COLO668 (cell line): Measurements from ENCODE around the gene AGBL3.
"Not testable (repeated sequence)": the region's sequence is repeated elsewhere in the genome, so short reads cannot be mapped to it uniquely, and the experiment has no call there.

Experiments
- DNase-seq: peaks from one replicate; lab custom pipeline; 2025; ENCODE audit not compliant: unreplicated experiment; lab: John Stamatoyannopoulos, UW

Gene AGBL3

GRCh38 chr7:135074096-135074495 lies 87.8 kb downstream of the AGBL3 start:
- DNase-seq, result no peak

- DNase-seq, result no peak
Measured at GRCh38 chr7:135074531-135074930, 88.2 kb downstream of the AGBL3 start.

GRCh38 chr7:135075716-135076115 lies 89.4 kb downstream of the AGBL3 start:
- DNase-seq, result no peak

- no peak for DNase-seq
Measured at GRCh38 chr7:135076882-135077281, 90.6 kb downstream of the AGBL3 start.

- no peak for DNase-seq
Measured at GRCh38 chr7:135077642-135078041, 91.3 kb downstream of the AGBL3 start.

- DNase-seq, result no peak
Measured at GRCh38 chr7:135078051-135078450, 91.7 kb downstream of the AGBL3 start.

- no peak for DNase-seq
Measured at GRCh38 chr7:135079068-135079467, 92.8 kb downstream of the AGBL3 start.

GRCh38 chr7:135083005-135083404 lies 96.7 kb downstream of the AGBL3 start:
- no peak for DNase-seq

GRCh38 chr7:135088566-135088965 lies 102.3 kb downstream of the AGBL3 start:
- no peak for DNase-seq

- DNase-seq, result no peak
Measured at GRCh38 chr7:135091717-135092116, 105.4 kb downstream of the AGBL3 start.

GRCh38 chr7:135094472-135095237 lies 108.3 kb downstream of the AGBL3 start:
- no peak for DNase-seq

GRCh38 chr7:135095450-135095849 lies 109.1 kb downstream of the AGBL3 start:
- DNase-seq, result no peak

- DNase-seq, result no peak
Measured at GRCh38 chr7:135098391-135098790, 112.1 kb downstream of the AGBL3 start.

GRCh38 chr7:135100856-135101255 lies 114.5 kb downstream of the AGBL3 start:
- no peak for DNase-seq

GRCh38 chr7:135102372-135102771 lies 116.1 kb downstream of the AGBL3 start:
- DNase-seq, result no peak

GRCh38 chr7:135109562-135109961 lies 123.3 kb downstream of the AGBL3 start:
- no peak for DNase-seq

- DNase-seq, result no peak
Measured at GRCh38 chr7:135109976-135110375, 123.7 kb downstream of the AGBL3 start.

- DNase-seq, result no peak
Measured at GRCh38 chr7:135111379-135111778, 125.1 kb downstream of the AGBL3 start.

- DNase-seq, result no peak
Measured at GRCh38 chr7:135114622-135115021, 128.3 kb downstream of the AGBL3 start.

GRCh38 chr7:135117096-135117495 lies 130.8 kb downstream of the AGBL3 start:
- DNase-seq, result no peak

- no peak for DNase-seq
Measured at GRCh38 chr7:135121868-135122267, 135.6 kb downstream of the AGBL3 start.

- DNase-seq, result not testable (repeated sequence)
Measured at GRCh38 chr7:135124631-135125030, 138.3 kb downstream of the AGBL3 start.

GRCh38 chr7:135128931-135129330 lies 142.6 kb downstream of the AGBL3 start:
- no peak for DNase-seq
